Fibroblast of the aortic adventitia (primary cell): ENCODE measurements around the gene FIGNL2. TPM values are rescaled to one million over a fixed set of nuclear protein-coding genes. Genes with fewer than 3 reads are reported as not detected.

Source experiments
- DNase-seq: peaks from one replicate; pipeline ENCODE4 v3.0.0-alpha.2; 2010; ENCODE audit warnings: low read depth
- H3K4me3 ChIP-seq: 2 replicates; pipeline ENCODE4 v1.5.1; 2011; ENCODE audit warnings: low read depth, mild to moderate bottlenecking, control low read depth, low read length, moderate library complexity
- CTCF ChIP-seq: IDR thresholded peaks from 2 replicates; pipeline ENCODE4 v1.5.1; 2011; ENCODE audit warnings: mild to moderate bottlenecking, low read length, control low read depth, inconsistent platforms; ENCODE audit not compliant: insufficient read depth
- total RNA-seq: library from RNA; depleted of rRNA; stranded (reverse); fragments of >200 nt; gene quantifications from 2 replicates; pipeline ENCODE4 v1.2.3, GENCODE V29; 2012; ENCODE audit warnings: low replicate concordance

The FIGNL2 gene
- total RNA-seq, 1 donor, result 0.18 TPM

- TF ChIP-seq CTCF, result no peak
- H3K4me3 ChIP-seq, result no peak overlapping the region
- no peak for DNase-seq
These were observed 25.5 kb upstream of the FIGNL2 start for GRCh38 chr12:51874000-51874399.

- DNase-seq, result no peak
- H3K4me3 ChIP-seq, result no peak overlapping the region
- no peak for TF ChIP-seq CTCF
These were observed 24.9 kb upstream of the FIGNL2 start for GRCh38 chr12:51873251-51873994.

- DNase-seq, result no peak
- H3K4me3 ChIP-seq, result no peak overlapping the region
- no peak for TF ChIP-seq CTCF
These were observed 24.1 kb upstream of the FIGNL2 start for GRCh38 chr12:51872689-51872981.

GRCh38 chr12:51871918-51872688 lies 23.6 kb upstream of the FIGNL2 start:
- no peak for DNase-seq
- no peak for TF ChIP-seq CTCF
- no peak overlapping the region for H3K4me3 ChIP-seq

- H3K4me3 ChIP-seq, result no peak overlapping the region
- no peak for TF ChIP-seq CTCF
- DNase-seq, result no peak
These were observed 22.6 kb upstream of the FIGNL2 start for GRCh38 chr12:51871126-51871525.

- TF ChIP-seq CTCF, result no peak
- DNase-seq, result no peak
- no peak overlapping the region for H3K4me3 ChIP-seq
These were observed 22.0 kb upstream of the FIGNL2 start for GRCh38 chr12:51870504-51870903.
